NCI-H748 (cell line): Measurements from ENCODE around the gene NLRP3.

ENCODE experiments used
- DNase-seq: peaks from one replicate; lab custom pipeline; 2025; ENCODE audit not compliant: unreplicated experiment; lab: John Stamatoyannopoulos, UW

The NLRP3 gene

DNA sequence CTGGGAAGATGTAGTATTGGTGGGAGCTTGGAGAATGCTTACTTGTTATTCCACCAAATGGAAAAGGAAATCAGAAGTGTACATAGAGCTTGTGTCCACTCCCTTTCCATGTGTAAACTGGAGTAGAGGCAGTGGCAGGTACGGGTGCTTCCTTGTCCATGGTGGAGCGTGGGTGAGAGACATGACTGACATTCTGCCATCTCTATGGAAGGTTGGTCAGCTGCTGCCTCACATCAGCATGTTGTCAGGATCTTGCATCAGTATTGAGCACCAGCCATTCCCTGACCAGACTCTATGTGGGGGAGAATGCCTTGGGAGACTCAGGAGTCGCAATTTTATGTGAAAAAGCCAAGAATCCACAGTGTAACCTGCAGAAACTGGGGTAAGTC lies 19.8 kb downstream of the NLRP3 start:
- no peak for DNase-seq

DNA sequence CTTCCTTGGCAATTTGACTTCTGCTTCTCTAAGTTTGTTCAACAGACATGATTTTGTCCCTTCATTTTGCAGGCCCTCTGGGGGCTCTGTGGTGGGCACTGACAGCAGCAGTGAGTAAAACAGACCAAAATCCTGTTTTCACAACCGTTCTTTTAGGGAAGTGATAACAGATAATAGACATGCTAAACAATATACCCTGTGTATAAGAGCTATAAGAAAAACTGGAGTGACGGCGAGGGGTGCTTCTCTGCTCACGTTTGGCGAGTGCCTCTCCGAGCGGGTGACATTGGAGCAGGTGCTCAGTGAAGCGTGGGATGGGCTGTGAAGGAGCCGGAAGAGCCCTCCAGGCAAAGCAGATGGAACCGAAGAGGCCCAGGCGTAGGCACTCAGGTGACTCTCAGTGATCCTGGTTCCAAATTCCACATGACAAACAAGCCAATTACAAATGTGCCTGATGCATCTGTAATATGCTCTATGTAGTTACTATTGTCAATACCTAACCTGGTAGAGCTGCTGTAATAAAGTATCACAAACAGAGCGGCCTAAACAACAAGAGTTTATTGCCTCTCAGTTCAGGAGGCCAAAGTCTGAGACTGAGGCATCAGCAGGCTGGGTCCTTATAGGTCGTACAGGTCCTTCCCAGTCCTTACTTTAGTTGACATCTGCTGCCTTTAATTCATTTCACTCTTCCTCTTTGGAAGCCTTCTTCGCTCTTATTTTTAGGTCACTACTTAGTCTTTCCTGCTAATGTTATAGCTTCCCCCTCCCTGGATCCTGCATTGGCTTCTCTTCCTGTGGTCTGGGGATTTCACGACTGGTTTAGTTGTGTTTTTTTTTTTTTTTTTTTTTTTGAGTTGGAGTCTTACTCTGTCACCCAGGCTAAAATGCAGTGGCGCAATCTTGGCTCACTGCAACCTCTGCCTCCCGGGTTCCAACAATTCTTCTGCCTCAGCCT lies 21.9 kb downstream of the NLRP3 start:
- DNase-seq: no peak

GRCh38 chr1:247440001-247440620 lies 24.1 kb downstream of the NLRP3 start:
- DNase-seq: no peak

- DNase-seq: no peak
These were observed 25.6 kb downstream of the NLRP3 start for GRCh38 chr1:247441606-247442005.

DNA sequence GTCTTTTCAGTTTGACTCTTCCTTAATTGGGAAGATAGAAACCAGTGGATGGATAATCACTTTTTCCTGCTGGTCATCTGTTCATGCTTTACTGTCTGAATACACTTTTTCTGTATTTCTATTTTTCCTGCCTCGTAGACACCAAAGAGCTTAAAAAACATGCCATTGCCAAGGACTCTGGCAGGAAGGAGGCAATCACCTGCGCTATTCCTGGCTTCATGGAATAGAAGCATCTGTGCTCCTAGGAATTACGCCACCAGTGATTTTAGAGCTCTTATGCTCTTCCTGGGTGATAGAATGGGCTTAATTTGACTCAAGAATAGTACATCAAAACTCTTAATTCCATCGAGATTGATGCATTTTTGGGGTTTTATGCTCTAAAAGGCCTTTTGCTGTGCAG lies 26.2 kb downstream of the NLRP3 start:
- no peak for DNase-seq

- DNase-seq: no peak
These were observed 27.7 kb downstream of the NLRP3 start for GRCh38 chr1:247443641-247444040.

GRCh38 chr1:247444571-247444970 lies 28.6 kb downstream of the NLRP3 start:
- no peak for DNase-seq

- DNase-seq: no peak
These were observed 29.8 kb downstream of the NLRP3 start for GRCh38 chr1:247445526-247446356.

DNA sequence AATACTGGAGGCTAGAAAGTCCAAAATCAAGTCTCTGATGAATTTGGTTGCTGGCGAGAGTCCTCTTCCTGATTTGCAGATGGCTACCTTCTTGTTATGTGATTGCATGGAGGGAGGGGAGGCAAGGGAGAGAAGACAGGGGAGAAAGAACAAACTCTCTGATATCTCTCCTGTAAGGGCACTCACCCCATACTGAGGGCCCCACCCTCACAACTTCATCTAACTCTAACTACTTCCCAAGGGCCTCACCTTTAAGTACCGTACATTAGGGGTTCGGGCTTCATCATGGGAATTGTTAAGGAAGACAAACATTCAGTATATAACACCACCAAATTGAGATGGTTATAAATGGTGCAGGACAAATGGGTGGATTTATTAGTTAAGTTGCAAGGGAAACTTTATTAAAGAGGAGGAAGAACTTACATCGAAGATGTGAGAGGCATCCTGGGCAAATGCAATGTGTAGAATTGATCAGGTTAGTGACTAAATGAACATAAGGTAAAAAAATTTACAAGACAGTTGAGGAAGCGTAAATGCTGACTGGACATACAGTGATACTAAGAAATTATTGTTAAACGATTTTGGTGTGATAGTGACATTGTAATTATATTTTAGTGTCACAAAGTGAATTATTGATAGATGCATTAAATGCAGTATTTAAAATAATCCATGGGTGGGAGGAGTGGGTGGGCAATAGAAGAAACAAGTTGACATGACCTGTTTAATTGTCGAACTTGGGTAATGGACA lies 31.4 kb downstream of the NLRP3 start:
- no peak for DNase-seq

DNA sequence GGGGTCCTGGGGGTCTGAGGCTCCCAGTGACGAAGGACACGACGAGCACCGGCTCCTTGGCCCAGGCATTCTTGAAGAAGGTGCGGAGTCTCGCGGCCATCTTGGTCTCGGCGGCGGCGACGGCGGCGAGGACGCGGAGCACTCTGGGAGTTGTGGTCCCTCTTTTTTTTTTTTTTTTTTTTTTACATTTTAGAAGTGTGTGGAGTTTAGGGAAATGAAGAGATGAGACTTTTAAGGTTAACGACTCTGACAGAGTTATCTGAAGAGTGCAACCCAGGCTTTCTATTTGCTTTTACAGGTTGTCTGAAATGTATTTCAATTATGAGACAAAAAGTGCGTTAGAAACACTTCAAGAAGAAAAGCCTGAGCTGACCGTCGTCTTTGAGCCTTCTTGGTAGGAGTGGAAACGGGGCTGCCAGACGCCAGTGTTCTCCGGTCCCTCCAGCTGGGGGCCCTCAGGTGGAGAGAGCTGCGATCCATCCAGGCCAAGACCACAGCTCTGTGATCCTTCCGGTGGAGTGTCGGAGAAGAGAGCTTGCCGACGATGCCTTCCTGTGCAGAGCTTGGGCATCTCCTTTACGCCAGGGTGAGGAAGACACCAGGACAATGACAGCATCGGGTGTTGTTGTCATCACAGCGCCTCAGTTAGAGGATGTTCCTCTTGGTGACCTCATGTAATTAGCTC lies 32.3 kb downstream of the NLRP3 start:
- peak; percentile 75 for DNase-seq

GRCh38 chr1:247451388-247452010 lies 35.5 kb downstream of the NLRP3 start:
- no peak for DNase-seq

DNA sequence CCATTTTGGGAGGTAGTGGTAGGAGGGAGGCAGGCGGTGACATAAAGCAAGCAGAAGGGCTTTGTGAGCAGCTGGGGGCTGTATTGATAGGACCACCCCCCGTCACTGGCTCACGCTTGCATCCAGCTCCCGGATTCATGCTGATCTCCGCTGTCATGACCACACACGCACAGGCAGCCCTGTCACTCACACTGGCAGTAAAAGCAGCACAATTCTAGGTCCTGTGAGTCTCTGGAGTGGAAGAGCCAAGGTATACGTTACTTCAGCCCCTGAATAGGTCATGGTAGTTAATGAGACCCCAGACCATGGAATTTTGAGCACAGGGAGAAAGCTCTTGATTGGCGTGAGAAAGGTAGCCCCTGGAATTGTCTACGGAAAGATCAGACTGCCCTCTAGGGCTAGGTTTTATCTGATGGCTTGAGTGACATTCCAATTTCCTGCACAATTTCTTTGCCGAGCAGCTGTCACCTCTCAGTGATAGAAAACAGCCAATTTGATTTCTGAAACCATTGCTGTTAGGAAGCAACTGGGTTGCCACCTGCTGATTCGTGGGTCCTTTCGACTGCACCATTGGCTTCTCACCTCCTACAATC lies 36.6 kb downstream of the NLRP3 start:
- peak; percentile 1 for DNase-seq

DNA sequence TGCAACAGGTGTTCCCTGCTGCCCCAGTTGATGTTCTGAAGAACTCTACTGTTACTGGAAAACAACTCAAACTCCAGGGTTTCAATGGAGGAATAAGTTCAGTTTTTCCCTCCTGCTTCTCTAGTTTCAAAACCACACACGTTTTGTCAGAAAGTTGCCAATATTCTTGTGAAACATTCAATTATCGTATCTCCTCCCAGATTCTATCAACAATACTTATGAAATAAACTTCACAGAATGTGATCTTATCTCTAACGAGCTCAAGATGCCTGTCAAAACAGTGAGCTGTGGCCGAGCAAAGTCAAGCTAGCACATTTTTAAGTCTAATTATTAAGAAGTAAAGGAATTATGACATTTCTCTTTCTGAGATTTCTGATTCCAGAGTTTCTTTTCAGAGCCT lies 37.3 kb downstream of the NLRP3 start:
- DNase-seq: no peak

DNA sequence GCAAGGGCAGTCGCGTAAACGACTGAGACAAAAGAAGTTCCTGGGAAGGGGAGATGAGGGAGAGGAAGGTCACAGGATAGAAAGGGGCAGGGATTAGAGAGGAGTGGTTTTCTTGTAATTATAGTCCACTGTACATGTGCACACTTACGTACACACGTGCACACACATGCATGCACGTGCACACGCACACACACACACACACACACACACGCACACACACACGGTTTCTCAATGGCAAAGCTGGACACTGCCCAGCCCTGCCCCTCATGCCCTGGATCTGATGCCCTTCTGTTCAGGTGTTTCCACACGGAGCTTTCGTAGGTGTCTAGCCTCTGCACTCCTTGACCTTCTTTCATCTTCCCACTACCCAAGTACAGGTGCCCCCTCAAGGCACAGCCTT lies 38.0 kb downstream of the NLRP3 start:
- no peak for DNase-seq

- DNase-seq: no peak
These were observed 40.0 kb downstream of the NLRP3 start for GRCh38 chr1:247456021-247456420.

GRCh38 chr1:247456914-247457639 lies 41.1 kb downstream of the NLRP3 start:
- no peak for DNase-seq

DNA sequence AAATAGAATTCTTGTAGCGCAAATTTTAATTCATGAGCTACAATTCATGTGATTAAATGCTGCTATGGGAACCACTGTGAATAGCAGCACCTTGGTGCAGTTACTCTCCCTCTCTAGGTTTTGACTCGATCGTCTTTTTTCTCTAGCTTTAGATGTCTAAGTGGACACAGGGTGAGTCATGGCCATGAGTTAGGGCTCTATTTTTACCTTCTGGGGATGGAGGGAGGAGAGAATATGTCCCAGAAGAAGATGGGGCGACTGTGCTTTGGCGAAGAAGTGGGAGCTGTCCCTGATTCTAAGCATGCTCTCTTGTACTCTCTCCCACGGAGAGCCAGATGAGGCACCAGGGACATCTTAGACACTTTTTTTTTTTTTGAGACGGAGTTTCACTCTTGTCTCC lies 43.5 kb downstream of the NLRP3 start:
- DNase-seq: no peak

DNA sequence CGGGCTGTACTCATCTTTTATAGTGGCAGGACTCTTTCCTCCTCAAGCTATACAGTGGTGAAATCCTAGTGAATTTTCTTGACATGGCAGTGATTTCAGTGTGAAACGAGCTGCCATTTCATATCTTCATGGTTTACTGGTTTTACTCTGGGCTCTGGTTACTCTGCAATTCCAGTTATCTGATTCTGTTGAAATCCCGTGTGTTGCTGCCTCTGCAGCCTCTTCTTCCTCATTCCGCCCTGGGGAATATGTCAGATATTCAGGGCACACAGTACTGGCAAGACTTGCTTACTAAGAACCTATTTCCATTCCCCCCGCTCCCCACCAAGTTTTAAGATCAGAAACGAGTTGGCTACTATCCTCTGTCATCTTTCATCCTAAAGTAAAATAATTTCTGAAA lies 49.8 kb downstream of the NLRP3 start:
- DNase-seq: no peak

DNA sequence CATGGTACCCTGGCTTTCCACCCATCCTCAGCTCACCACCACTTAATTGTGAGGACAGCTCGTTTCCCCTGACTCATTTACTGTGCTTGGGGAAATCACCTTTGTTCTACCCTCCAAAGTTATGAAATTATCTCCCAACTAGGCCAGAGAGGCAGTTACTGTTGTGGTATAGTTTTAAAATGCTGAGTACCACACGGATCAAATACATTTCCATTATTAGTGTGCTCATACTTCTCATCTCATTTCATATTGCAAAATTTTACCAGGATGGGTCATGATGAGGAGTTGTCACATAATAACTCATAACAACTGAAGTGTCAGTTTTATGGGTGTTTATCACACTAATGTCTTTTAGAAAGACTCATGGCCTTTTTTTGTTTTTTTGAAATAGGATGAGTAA lies 51.2 kb downstream of the NLRP3 start:
- no peak for DNase-seq
